Measurements from ENCODE around the gene CNTN1. TPM values are rescaled to one million over a fixed set of nuclear protein-coding genes. Genes with fewer than 3 reads are reported as not detected.

The CNTN1 gene
- polyA plus RNA-seq, 3 donors = 31.4 to 42.1 (median 33.9) TPM

- DNase-seq = peak; percentile 10
Observed at GRCh38 chr12:40947797-40948196, 255.6 kb downstream of the CNTN1 start.

GRCh38 chr12:40953076-40953475 is 260.8 kb downstream of the CNTN1 start:
- DNase-seq = no peak

- DNase-seq = no peak
Observed at GRCh38 chr12:40957417-40957816, 265.2 kb downstream of the CNTN1 start.

- no peak for DNase-seq
Observed at GRCh38 chr12:40959041-40959440, 266.8 kb downstream of the CNTN1 start.

GRCh38 chr12:40963751-40964150 is 271.5 kb downstream of the CNTN1 start:
- no peak for DNase-seq

- DNase-seq = no peak
Observed at GRCh38 chr12:40969796-40970195, 277.6 kb downstream of the CNTN1 start.

- DNase-seq = no peak
Observed at GRCh38 chr12:40970320-40970907, 278.2 kb downstream of the CNTN1 start.

- no peak for DNase-seq
Observed at GRCh38 chr12:40971911-40972310, 279.7 kb downstream of the CNTN1 start.

- no peak for DNase-seq
Observed at GRCh38 chr12:40976546-40976945, 284.3 kb downstream of the CNTN1 start.

GRCh38 chr12:40980427-40980961 is 288.3 kb downstream of the CNTN1 start:
- DNase-seq = no peak

GRCh38 chr12:40986001-40986400 is 293.8 kb downstream of the CNTN1 start:
- DNase-seq = no peak

- DNase-seq = no peak
Observed at GRCh38 chr12:40988355-40988754, 296.1 kb downstream of the CNTN1 start.

GRCh38 chr12:40988824-40989223 is 296.6 kb downstream of the CNTN1 start:
- no peak for DNase-seq

- DNase-seq = no peak
Observed at GRCh38 chr12:40989785-40990184, 297.5 kb downstream of the CNTN1 start.

GRCh38 chr12:40992158-40992557 is 299.9 kb downstream of the CNTN1 start:
- DNase-seq = no peak

GRCh38 chr12:40992674-40993073 is 300.4 kb downstream of the CNTN1 start:
- no peak for DNase-seq

GRCh38 chr12:40993158-40993557 is 300.9 kb downstream of the CNTN1 start:
- no peak for DNase-seq

- DNase-seq = no peak
Observed at GRCh38 chr12:40996091-40996490, 303.9 kb downstream of the CNTN1 start.

- peak; percentile 47 for DNase-seq
Observed at GRCh38 chr12:40999210-40999609, 307.0 kb downstream of the CNTN1 start.

- no peak for DNase-seq
Observed at GRCh38 chr12:41008472-41008871, 316.2 kb downstream of the CNTN1 start.

GRCh38 chr12:41011939-41012338 is 319.7 kb downstream of the CNTN1 start:
- no peak for DNase-seq

- DNase-seq = no peak
Observed at GRCh38 chr12:41013881-41014642, 321.8 kb downstream of the CNTN1 start.

- DNase-seq = no peak
Observed at GRCh38 chr12:41014643-41015020, 322.4 kb downstream of the CNTN1 start.

- DNase-seq = no peak
Observed at GRCh38 chr12:41018010-41018409, 325.8 kb downstream of the CNTN1 start.

Data from renal pelvis (tissue), 4 donors.